ENCODE measurements around the gene PPP1R9B. TPM values are rescaled to one million over a fixed set of nuclear protein-coding genes. Genes with fewer than 3 reads are reported as not detected.

PPP1R9B gene
- total and polyA plus RNA-seq, 2 donors: 16.6 to 29.6 TPM

DNA sequence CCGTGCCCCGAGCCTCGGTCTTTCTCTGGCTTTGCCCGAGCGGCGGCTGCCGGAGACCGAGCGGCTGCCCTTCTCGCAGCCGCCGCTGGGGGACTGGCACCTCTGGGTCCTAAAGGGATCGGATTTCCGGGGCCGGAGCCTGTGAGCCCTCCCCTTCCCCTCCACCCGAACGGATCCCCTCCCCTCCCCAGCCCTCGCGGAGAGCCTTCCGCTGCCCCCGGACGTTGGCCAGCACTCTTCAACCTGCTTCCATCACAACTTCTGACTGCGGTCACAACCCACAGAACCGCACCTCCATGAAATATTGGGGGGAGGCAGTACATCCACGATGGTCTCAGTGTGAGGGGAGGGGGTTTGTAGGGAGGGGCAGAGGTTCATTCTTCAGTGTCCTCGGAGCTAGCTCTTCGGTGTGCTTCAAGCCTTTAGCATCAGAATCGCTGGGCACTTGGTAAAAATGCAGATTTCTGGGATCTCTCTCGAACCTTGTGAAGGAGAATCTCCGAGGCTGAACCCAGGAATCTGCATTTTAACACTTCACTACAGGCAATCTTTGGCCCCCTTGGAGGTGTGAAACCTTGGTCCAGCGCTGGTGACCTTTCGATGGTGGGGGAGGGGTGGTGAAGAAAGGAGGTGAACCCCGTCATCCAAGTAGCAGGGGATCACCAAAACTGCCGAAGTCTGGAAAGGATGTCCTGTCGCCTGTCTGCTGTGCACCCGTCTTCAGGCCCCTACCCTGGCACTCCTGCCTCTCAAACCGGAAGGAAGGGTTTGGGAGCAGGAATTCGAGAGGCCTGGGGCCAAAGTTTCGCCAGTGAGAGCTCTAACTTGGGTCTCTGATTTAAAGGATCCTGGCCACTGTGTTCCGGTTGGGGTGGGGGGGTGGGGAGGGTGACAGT lies 812 bp upstream of the PPP1R9B start:
- H3K4me1 ChIP-seq (ENCODE audit: insufficient read depth): no peaks in the 10 kb centered on the region
- DNase-seq (ENCODE audit: extremely low spot score): no peak
- H3K4me3 ChIP-seq (ENCODE audit: low read depth, low read length): peak overlapping the region; percentile 83
- H3K36me3 ChIP-seq (ENCODE audit: insufficient read depth): no peaks in the 10 kb centered on the region
- H3K27ac ChIP-seq (ENCODE audit: low read depth): peak overlapping the region; percentile 58
- under 1% methylated on average over 40 of the region's 40 CpGs for WGBS

GRCh38 chr17:50149417-50150353 lies 792 bp downstream of the PPP1R9B start:
- peak overlapping the region; percentile 83 for H3K4me3 ChIP-seq (ENCODE audit: low read depth, low read length)
- no peak for DNase-seq (ENCODE audit: extremely low spot score)
- no peaks in the 10 kb centered on the region for H3K4me1 ChIP-seq (ENCODE audit: insufficient read depth)
- peak overlapping the region; percentile 72 for H3K27ac ChIP-seq (ENCODE audit: low read depth)
- peaks cover 2% of the 10 kb centered on the region for H3K36me3 ChIP-seq (ENCODE audit: insufficient read depth)
- under 1% methylated on average over 123 of the region's 123 CpGs for WGBS

- peaks cover 2% of the 10 kb centered on the region for H3K36me3 ChIP-seq (ENCODE audit: insufficient read depth)
- WGBS: under 1% methylated on average over 30 of the region's 30 CpGs
- no peaks in the 10 kb centered on the region for H3K4me1 ChIP-seq (ENCODE audit: insufficient read depth)
Observed at GRCh38 chr17:50149091-50149416, 1.4 kb downstream of the PPP1R9B start.

DNA sequence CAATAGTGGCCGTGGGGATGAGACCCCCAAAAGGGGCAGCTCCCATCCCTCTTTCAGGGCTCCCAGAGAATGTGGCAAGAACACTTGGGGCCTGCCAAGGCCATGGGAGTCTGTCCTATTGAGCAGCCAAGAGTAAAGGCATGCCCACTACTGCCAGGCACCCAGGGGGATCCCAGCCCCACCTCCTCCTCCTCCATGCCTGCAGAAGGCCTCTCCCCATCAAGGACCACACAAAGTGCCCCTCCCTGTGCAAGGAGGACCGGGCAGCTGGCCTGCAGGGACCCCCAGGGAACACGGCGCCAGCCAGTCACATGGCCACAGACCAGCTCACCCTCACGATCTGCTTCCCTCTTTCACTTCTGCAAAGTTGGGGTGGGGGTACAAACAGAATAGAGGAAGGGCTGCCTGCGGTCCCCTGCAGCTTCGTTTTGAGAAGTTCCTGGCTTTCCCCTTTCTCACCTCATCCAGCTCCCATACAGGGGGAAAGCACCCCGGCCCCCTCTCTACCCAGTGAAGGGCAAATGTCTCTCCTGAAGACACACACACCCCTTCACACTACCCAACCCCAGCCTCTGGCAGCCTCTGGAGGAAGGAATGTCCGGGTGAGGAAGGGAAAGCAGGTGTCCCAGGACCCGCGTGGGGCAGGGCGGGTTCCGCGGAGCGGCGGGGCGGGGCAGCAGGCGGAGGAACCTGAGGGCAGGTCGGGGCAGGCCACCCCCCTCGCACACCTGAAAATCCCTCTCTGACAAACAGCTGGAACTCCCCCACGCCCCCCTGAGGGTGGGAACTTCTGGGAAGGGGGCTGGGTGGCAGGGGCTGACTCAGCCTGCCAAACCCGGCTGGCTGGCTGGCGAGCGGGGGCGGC lies 2.0 kb downstream of the PPP1R9B start:
- Histone ChIP-seq H3K4me3 (ENCODE audit: low read depth, low read length) (peak overlapping the region; percentile 83), H3K27ac (ENCODE audit: low read depth) (no peak overlapping the region), H3K4me1 (ENCODE audit: insufficient read depth) (no peaks in the 10 kb centered on the region), H3K36me3 (ENCODE audit: insufficient read depth) (peaks cover 2% of the 10 kb centered on the region)
- under 1% methylated on average over 25 of the region's 25 CpGs for whole genome bisulfite sequencing
- no peak for DNase-seq (ENCODE audit: extremely low spot score)

More at GRCh38 chr17:50149091-50149416, 1.4 kb downstream of the PPP1R9B start:
- no peak for DNase-seq (ENCODE audit: extremely low spot score)
- Histone ChIP-seq H3K4me3 (ENCODE audit: low read depth, low read length) (peak overlapping the region; percentile 83), H3K27ac (ENCODE audit: low read depth) (peak overlapping the region; percentile 72)

- WGBS: 3% methylated on average over 5 of the region's 5 CpGs
- DNase-seq (ENCODE audit: extremely low spot score): no peak
- peaks cover 2% of the 10 kb centered on the region for H3K36me3 ChIP-seq (ENCODE audit: insufficient read depth)
- H3K27ac ChIP-seq (ENCODE audit: low read depth): no peak overlapping the region
- H3K4me1 ChIP-seq (ENCODE audit: insufficient read depth): no peaks in the 10 kb centered on the region
- H3K4me3 ChIP-seq (ENCODE audit: low read depth, low read length): peak overlapping the region; percentile 83
Observed at GRCh38 chr17:50147841-50148225, 2.6 kb downstream of the PPP1R9B start.

DNA sequence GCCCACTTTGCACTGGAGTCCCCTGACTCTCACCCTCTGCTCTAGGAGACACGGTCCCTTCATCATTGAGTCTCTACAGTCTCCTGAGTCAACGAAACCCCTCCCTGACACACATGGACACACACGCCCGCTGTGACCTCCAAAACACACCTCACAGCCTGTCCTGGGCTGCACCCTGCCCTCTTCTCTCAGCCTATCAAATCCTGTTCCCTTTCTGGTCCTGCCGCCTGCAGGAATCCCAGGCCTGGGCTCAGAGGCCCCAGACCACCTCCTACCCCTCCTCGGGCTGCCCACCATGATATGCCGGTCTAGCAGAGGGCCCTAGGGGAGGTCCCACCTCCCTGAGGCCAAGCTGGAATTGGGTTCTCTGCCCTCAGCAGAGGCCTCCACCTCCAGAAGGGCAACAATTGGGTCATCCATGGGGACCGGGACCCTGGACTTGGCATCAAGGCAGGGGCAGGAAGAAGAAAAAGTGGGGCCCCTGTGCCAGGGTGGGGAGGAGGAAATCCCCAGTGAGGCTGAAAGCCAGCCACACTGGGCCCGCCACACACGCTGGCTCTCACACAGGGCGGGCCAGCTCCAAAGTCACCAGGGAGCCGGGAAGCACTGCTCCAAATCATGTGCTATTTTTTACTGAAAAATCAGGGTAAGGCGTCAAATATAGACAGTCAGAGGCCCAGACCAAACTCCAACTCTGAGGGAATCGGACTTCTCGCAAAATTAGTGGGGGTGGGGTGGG lies 3.4 kb downstream of the PPP1R9B start:
- DNase-seq (ENCODE audit: extremely low spot score): no peak
- Histone ChIP-seq H3K27ac (ENCODE audit: low read depth) (no peak overlapping the region), H3K4me3 (ENCODE audit: low read depth, low read length) (peak overlapping the region; percentile 83), H3K4me1 (ENCODE audit: insufficient read depth) (no peaks in the 10 kb centered on the region), H3K36me3 (ENCODE audit: insufficient read depth) (peaks cover 2% of the 10 kb centered on the region)
- 31% methylated on average over 15 of the region's 15 CpGs for WGBS

- Histone ChIP-seq H3K27ac (ENCODE audit: low read depth) (no peak overlapping the region), H3K36me3 (ENCODE audit: insufficient read depth) (peaks cover 2% of the 10 kb centered on the region), H3K4me3 (ENCODE audit: low read depth, low read length) (no peak overlapping the region), H3K4me1 (ENCODE audit: insufficient read depth) (no peaks in the 10 kb centered on the region)
- no peak for DNase-seq (ENCODE audit: extremely low spot score)
- WGBS: 61% methylated on average over 10 of the region's 10 CpGs
Observed at GRCh38 chr17:50146230-50146926, 4.1 kb downstream of the PPP1R9B start.

GRCh38 chr17:50145532-50146229 lies 4.8 kb downstream of the PPP1R9B start:
- DNase-seq (ENCODE audit: extremely low spot score): no peak
- WGBS: 60% methylated on average over 11 of the region's 11 CpGs
- Histone ChIP-seq H3K36me3 (ENCODE audit: insufficient read depth) (peaks cover 2% of the 10 kb centered on the region), H3K4me1 (ENCODE audit: insufficient read depth) (no peaks in the 10 kb centered on the region), H3K27ac (ENCODE audit: low read depth) (no peak overlapping the region), H3K4me3 (ENCODE audit: low read depth, low read length) (no peak overlapping the region)

DNA sequence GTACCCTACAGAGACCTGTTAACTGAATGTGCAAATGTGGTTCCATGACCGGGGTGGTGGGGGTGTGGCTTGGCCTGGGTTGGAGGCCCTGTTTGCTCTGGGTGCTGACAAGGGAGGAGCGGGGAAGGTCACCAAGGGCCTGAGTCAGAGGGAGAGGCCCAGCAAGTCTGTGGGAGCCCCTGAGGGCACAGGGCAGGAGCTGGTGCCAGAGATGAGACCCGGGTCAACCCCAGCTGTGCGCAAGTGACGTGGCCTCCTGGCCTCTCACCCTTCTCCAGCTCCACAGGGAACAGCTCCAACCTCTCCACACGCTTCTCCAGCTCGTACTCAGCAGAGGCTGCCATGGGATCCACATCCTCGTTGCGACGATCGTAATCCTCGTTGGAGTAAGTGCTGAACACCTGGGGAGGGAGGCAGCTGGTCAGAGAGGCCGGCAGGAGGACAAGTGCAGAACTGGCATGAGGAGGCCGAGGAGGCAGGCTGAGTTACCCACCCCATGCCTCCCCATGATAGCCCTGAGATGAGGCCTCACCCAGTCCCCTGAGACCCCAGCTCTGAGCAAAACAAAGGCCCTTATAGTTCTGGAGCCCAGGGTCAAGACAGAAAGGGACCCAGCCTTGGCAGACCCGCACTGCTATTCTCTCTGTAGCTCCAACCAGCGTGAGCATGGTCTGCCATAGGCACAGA lies 5.5 kb downstream of the PPP1R9B start:
- Histone ChIP-seq H3K36me3 (ENCODE audit: insufficient read depth) (peaks cover 2% of the 10 kb centered on the region), H3K4me1 (ENCODE audit: insufficient read depth) (no peaks in the 10 kb centered on the region)

GRCh38 chr17:50144355-50144754 lies 6.1 kb downstream of the PPP1R9B start:
- peaks cover 2% of the 10 kb centered on the region for H3K36me3 ChIP-seq (ENCODE audit: insufficient read depth)
- 77% methylated on average over 6 of the region's 6 CpGs for WGBS
- H3K27ac ChIP-seq (ENCODE audit: low read depth): no peak overlapping the region

More for the DNA sequence above, 5.5 kb downstream of the PPP1R9B start:
- WGBS: 71% methylated on average over 16 of the region's 16 CpGs
- Histone ChIP-seq H3K27ac (ENCODE audit: low read depth) (no peak overlapping the region), H3K4me3 (ENCODE audit: low read depth, low read length) (no peak overlapping the region)
- DNase-seq (ENCODE audit: extremely low spot score): no peak

DNA sequence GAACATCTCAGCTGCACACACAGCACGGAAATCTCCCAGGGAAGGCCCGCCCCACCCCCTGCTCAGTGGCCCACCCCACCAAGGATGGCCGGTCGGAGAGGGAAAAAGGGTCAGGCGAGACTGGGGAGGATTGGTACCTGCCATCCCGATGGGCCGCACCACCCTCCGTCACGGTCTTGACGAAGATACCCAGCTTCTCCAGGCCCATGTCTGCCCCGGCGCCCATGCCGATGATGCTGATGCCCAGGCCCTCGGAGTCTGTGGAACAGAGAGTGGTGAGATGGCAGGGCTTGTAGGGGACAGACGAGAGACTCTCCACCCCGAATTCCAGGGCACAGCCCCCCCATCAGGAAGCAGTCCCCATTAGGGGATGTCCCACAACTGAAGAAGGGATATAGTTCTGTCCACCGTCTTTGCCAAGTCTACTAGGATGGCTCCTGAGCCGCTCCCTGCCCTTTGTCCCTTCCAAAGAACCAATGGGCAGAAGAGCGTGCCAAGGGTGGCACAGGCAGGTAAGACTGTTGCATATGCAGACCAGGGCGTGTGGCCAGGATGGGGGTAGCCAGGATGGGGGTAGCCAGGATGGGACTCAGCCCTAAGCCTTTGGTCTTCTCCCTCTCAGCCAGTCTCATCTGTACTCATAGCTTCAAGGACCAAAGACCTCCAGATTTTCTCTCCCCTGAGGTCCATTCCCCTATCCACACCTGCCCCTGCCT lies 6.9 kb downstream of the PPP1R9B start:
- Histone ChIP-seq H3K4me1 (ENCODE audit: insufficient read depth) (no peaks in the 10 kb centered on the region), H3K27ac (ENCODE audit: low read depth) (no peak overlapping the region), H3K36me3 (ENCODE audit: insufficient read depth) (peaks cover 3% of the 10 kb centered on the region), H3K4me3 (ENCODE audit: low read depth, low read length) (no peak overlapping the region)
- WGBS: 93% methylated on average over 20 of the region's 20 CpGs
- DNase-seq (ENCODE audit: extremely low spot score): no peak

More at GRCh38 chr17:50144355-50144754, 6.1 kb downstream of the PPP1R9B start:
- DNase-seq (ENCODE audit: extremely low spot score): no peak
- H3K4me1 ChIP-seq (ENCODE audit: insufficient read depth): no peaks in the 10 kb centered on the region
- H3K4me3 ChIP-seq (ENCODE audit: low read depth, low read length): no peak overlapping the region

All from urinary bladder (tissue), 4 donors.